ENCODE results near the gene GDF9. TPM values are rescaled to one million over a fixed set of nuclear protein-coding genes. Genes with fewer than 3 reads are reported as not detected.

The GDF9 gene
- total and polyA plus RNA-seq, 10 of the 15 experiments (the other 5 are each of a cell fraction or from before 2014, with no cell fraction given): 0.11 to 1.5 (median 0.34) TPM

GRCh38 chr5:132876020-132876759, 9.9 kb upstream of the GDF9 start:
- intact Hi-C loops (cut with micrococcal nuclease; ENCODE audit: unreplicated experiment): no loop called here
- H2AFZ ChIP-seq (ENCODE audit: control insufficient read depth, low read depth, low read length): no peak overlapping the region
- no peak overlapping the region for H3K27ac ChIP-seq (ENCODE audit: control insufficient read depth, insufficient read depth)
- H3K4me2 ChIP-seq (ENCODE audit: control insufficient read depth, insufficient read depth): no peak overlapping the region
- no peak for DNase-seq (ENCODE audit: low read depth, low spot score)
- 60% methylated on average over 1 of the region's 1 CpG for WGBS (ENCODE audit: insufficient coverage, insufficient replicate concordance, low lambda C conversion rate, missing lambda C conversion rate)
- CTCF ChIA-PET: interaction anchor here (0.9 to 2.1 kb wide), 6 partner anchors 14 to 704 kb away, joined by 3 to 7 read pairs (median 4); no protein-coding TSS in a partner anchor
- peaks cover 2 to 9% of the 10 kb centered on the region in 2 experiments for H3K36me3 ChIP-seq (ENCODE audit: control insufficient read depth in 2 of 2, insufficient read depth in 2 of 2, low read length in 1 of 2)
- SMC1A ChIA-PET (ENCODE audit: uncharacterized antibody, unreplicated experiment): interaction anchor here (1.2 to 2.1 kb wide), 3 partner anchors 9 to 18 kb away, joined by 4 to 7 read pairs (median 4); partner anchors contain the start of gene UQCRQ
- no peak overlapping the region for H3K4me3 ChIP-seq
- no peaks in the 10 kb centered on the region for H4K20me1 ChIP-seq (ENCODE audit: control insufficient read depth, insufficient read depth)
- no peaks in the 10 kb centered on the region for H3K4me1 ChIP-seq (ENCODE audit: control insufficient read depth, insufficient read depth, low read length)
- RAD21 ChIA-PET (ENCODE audit: unreplicated experiment): no interaction called here
- no peak for FAIRE-seq
- in situ Hi-C loops (cut with MboI): no loop called here
- no peak overlapping the region for H3K9ac ChIP-seq (ENCODE audit: control insufficient read depth, insufficient read depth, low read length)
- H3K27me3 ChIP-seq (replicated peaks in 1 of 2; ENCODE audit: control insufficient read depth in 2 of 2, insufficient read depth in 2 of 2, low read length in 1 of 2): no peaks in the 10 kb centered on the region
- H3K79me2 ChIP-seq (ENCODE audit: control insufficient read depth, insufficient read depth, low read length): no peaks in the 10 kb centered on the region
- H3K9me3 ChIP-seq (replicated peaks; ENCODE audit: control insufficient read depth, insufficient read depth, low read length): no peaks in the 10 kb centered on the region
- BruUV-seq (replicated peaks): TSS peak; percentile 41
- POLR2A ChIA-PET: no interaction called here
- TF ChIP-seq CEBPB (IDR thresholded peaks at IDR 0.05; ENCODE audit: borderline replicate concordance in 1 of 2, low read depth in 2 of 2, low read length in 2 of 2): no peak
- no peak for ATAC-seq

- H3K27me3 ChIP-seq (replicated peaks in 1 of 2; ENCODE audit: control insufficient read depth in 2 of 2, insufficient read depth in 2 of 2, low read length in 1 of 2): no peaks in the 10 kb centered on the region
- RAD21 ChIA-PET (ENCODE audit: unreplicated experiment): no interaction called here
Observed at GRCh38 chr5:132873930-132874271, 7.6 kb upstream of the GDF9 start.

More at GRCh38 chr5:132873930-132874271, 7.6 kb upstream of the GDF9 start:
- Histone ChIP-seq H2AFZ (ENCODE audit: control insufficient read depth, low read depth, low read length) (no peak overlapping the region), H3K9ac (ENCODE audit: control insufficient read depth, insufficient read depth, low read length) (no peak overlapping the region), H3K4me3 (no peak overlapping the region), H3K36me3 (ENCODE audit: control insufficient read depth in 2 of 2, insufficient read depth in 2 of 2, low read length in 1 of 2) (peaks cover 3 to 9% of the 10 kb centered on the region in 2 experiments), H3K9me3 (replicated peaks; ENCODE audit: control insufficient read depth, insufficient read depth, low read length) (no peaks in the 10 kb centered on the region), H3K4me2 (ENCODE audit: control insufficient read depth, insufficient read depth) (no peak overlapping the region), H4K20me1 (ENCODE audit: control insufficient read depth, insufficient read depth) (no peaks in the 10 kb centered on the region), H3K4me1 (ENCODE audit: control insufficient read depth, insufficient read depth, low read length) (no peaks in the 10 kb centered on the region), H3K79me2 (ENCODE audit: control insufficient read depth, insufficient read depth, low read length) (no peaks in the 10 kb centered on the region), H3K27ac (ENCODE audit: control insufficient read depth, insufficient read depth) (no peak overlapping the region)
- intact Hi-C loops (cut with micrococcal nuclease; ENCODE audit: unreplicated experiment): no loop called here
- ATAC-seq: no peak
- in situ Hi-C loops (cut with MboI): no loop called here
- 96% methylated on average over 3 of the region's 3 CpGs for WGBS (ENCODE audit: insufficient coverage, insufficient replicate concordance, low lambda C conversion rate, missing lambda C conversion rate)
- CTCF ChIA-PET: interaction anchor here (1.3 to 2.1 kb wide), 2 partner anchors 10 kb away, joined by 3 to 7 read pairs; no protein-coding TSS in a partner anchor
- TF ChIP-seq SIX5 (IDR thresholded peaks at IDR 0.05; ENCODE audit: low read depth, low read length, severe bottlenecking) (no peak), HDAC6 (IDR thresholded peaks at IDR 0.05; ENCODE audit: unreplicated experiment) (no peak), MEF2A (IDR thresholded peaks at IDR 0.05; ENCODE audit: insufficient read depth, low read depth, low read length) (no peak), E2F8 (IDR thresholded peaks at IDR 0.05; ENCODE audit: low read depth, partially characterized antibody) (no peak), CHD4 (IDR thresholded peaks at IDR 0.05) (no peak), NR2C1 (IDR thresholded peaks at IDR 0.05) (no peak), CHD2 (IDR thresholded peaks at IDR 0.05; ENCODE audit: borderline replicate concordance, low read depth, low read length) (no peak), CBX3 (IDR thresholded peaks at IDR 0.05; ENCODE audit: borderline replicate concordance, low read depth) (no peak)
- no TSS peak for BruUV-seq (replicated peaks)
- no peak for DNase-seq (ENCODE audit: low read depth, low spot score)
- no peak for FAIRE-seq
- SMC1A ChIA-PET (ENCODE audit: uncharacterized antibody, unreplicated experiment): interaction anchor here (1.2 to 2.6 kb wide), 2 partner anchors 9 to 11 kb away, joined by 3 to 10 read pairs; no protein-coding TSS in a partner anchor
- POLR2A ChIA-PET: no interaction called here

All from GM12878 (cell line).